Lower leg skin (tissue), 3 donors: ENCODE results near the gene UNC13B.

Source experiments
- CTCF ChIP-seq, 3 donors: fragments of 450-650 bp; IDR thresholded peaks; one replicate each; pipeline ENCODE4 v1.5.1; 2016; ENCODE audit warnings: antibody characterized with exemption in 3 of 3, mild to moderate bottlenecking in 3 of 3, moderate library complexity in 2 of 3
- POLR2A ChIP-seq, 2 donors: fragments of 450-650 bp; IDR thresholded peaks; one replicate each; pipeline ENCODE4 v1.6.1; 2016 to 2017; ENCODE audit warnings: antibody characterized with exemption in 2 of 2, mild to moderate bottlenecking in 1 of 2, moderate library complexity in 1 of 2

GRCh38 chr9:35426627-35427026 is 264.8 kb downstream of the UNC13B start:
- no peak for TF ChIP-seq CTCF (IDR thresholded peaks at IDR 0.05)
- no peak for TF ChIP-seq POLR2A (IDR thresholded peaks at IDR 0.05)
